ENCODE measurements around the gene ZNHIT2. TPM values are rescaled to one million over a fixed set of nuclear protein-coding genes. Genes with fewer than 3 reads are reported as not detected.

The ZNHIT2 gene
- total and polyA plus RNA-seq, 5 experiments from 2014 or later, result 16.6 to 33.1 (median 24.3) TPM

DNA sequence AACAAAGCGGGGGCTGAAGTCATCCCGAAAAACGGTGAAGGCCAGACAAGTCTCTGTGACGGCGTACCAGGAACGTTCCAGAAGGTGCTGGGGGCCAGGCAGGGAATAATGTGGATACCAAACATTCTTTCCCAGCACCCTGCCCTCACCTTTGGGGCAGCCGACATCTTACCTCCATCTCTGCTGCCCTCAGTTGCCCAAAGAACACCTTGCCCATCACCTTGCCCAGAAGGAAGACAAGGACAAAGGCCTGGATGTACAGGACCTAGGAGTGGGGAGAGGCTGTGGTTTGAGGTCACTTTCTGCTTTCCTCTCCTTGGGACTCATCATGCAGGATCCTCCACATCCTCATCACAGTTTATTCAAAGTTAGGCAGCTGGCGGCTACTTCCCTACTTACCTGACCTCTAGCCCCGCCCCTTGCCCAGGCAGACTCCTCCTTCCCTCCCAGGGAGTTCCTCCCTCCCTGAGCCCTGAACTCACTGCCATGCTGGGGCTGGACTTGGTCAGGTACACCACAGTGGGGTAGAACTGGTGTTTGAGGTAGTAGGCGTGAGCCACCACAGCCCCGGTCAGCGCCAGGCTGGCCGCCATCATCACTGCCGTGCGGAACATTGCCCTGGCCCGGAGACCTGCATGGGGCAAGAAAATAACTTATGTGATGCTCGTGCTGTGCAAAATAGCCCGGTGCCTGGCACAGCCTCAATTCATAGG lies 15.6 kb upstream of the ZNHIT2 start:
- ATAC-seq (no peak), DNase-seq (peak in 2 of 10 donors; percentile 36 to 45)
- H3K4me1 Mint-ChIP-seq, result peaks cover 26 to 57% (median 45%) of the 10 kb centered on the region in 4 donors
- H3K36me3 Mint-ChIP-seq, result peaks cover 0 to 32% (median 0%) of the 10 kb centered on the region in 3 donors
- H3K4me3 Mint-ChIP-seq, result peak overlapping the region; percentile 94 to 100 (median 98)
- POLR2A ChIA-PET, result interaction anchor here (0.8 to 5.6 kb wide), 10 partner anchors 10 to 392 kb away, joined by 3 to 135 read pairs (median 12); partner anchors contain the start of genes CAPN1, FAU, MRPL49 and RASGRP2
- H3K27me3 Mint-ChIP-seq, result no peaks in the 10 kb centered on the region
- no peaks in the 10 kb centered on the region for H3K9me3 Mint-ChIP-seq
- H3K27ac Mint-ChIP-seq, result peak overlapping the region; percentile 99 to 100 (median 100)

GRCh38 chr11:65132238-65132987 lies 14.9 kb upstream of the ZNHIT2 start:
- Mint-ChIP-seq H3K9me3 (no peaks in the 10 kb centered on the region), H3K36me3 (peaks cover 0 to 39% (median 0%) of the 10 kb centered on the region in 3 donors), H3K27me3 (no peaks in the 10 kb centered on the region), H3K4me3 (peak overlapping the region; percentile 39 to 100 (median 98)), H3K27ac (peak overlapping the region in 8 of 10 donors; percentile 84 to 100 (median 100)), H3K4me1 (peaks cover 25 to 55% (median 42%) of the 10 kb centered on the region in 4 donors)
- ATAC-seq, result no peak
- no peak for DNase-seq
- POLR2A ChIA-PET, result interaction anchor here (3.0 to 5.6 kb wide), 2 partner anchors 9 to 11 kb away, joined by 20 to 135 read pairs; partner anchors contain the start of genes FAU and MRPL49

GRCh38 chr11:65131895-65132237 lies 14.4 kb upstream of the ZNHIT2 start:
- H3K36me3 Mint-ChIP-seq, result peaks cover 0 to 44% (median 0%) of the 10 kb centered on the region in 3 donors
- H3K4me3 Mint-ChIP-seq, result peak overlapping the region in 4 of 10 donors; percentile 18 to 96 (median 37)
- H3K27ac Mint-ChIP-seq, result peak overlapping the region in 5 of 10 donors; percentile 31 to 100 (median 81)
- POLR2A ChIA-PET, result interaction anchor here (0.6 to 3.0 kb wide), 3 partner anchors 10 to 505 kb away, joined by 4 to 20 read pairs (median 5); partner anchors contain the start of genes FAU and MRPL49
- no peaks in the 10 kb centered on the region for H3K27me3 Mint-ChIP-seq
- no peak for ATAC-seq
- no peak for DNase-seq
- peaks cover 25 to 51% (median 39%) of the 10 kb centered on the region in 4 donors for H3K4me1 Mint-ChIP-seq
- no peaks in the 10 kb centered on the region for H3K9me3 Mint-ChIP-seq

GRCh38 chr11:65131417-65131776 lies 13.9 kb upstream of the ZNHIT2 start:
- POLR2A ChIA-PET, result interaction anchor here (0.6 to 3.0 kb wide), 4 partner anchors 9 to 505 kb away, joined by 4 to 20 read pairs (median 6); partner anchors contain the start of genes FAU, MRPL49 and ZNHIT2
- peak overlapping the region in 5 of 10 donors; percentile 4 to 70 (median 18) for H3K4me3 Mint-ChIP-seq
- DNase-seq, result no peak

DNA sequence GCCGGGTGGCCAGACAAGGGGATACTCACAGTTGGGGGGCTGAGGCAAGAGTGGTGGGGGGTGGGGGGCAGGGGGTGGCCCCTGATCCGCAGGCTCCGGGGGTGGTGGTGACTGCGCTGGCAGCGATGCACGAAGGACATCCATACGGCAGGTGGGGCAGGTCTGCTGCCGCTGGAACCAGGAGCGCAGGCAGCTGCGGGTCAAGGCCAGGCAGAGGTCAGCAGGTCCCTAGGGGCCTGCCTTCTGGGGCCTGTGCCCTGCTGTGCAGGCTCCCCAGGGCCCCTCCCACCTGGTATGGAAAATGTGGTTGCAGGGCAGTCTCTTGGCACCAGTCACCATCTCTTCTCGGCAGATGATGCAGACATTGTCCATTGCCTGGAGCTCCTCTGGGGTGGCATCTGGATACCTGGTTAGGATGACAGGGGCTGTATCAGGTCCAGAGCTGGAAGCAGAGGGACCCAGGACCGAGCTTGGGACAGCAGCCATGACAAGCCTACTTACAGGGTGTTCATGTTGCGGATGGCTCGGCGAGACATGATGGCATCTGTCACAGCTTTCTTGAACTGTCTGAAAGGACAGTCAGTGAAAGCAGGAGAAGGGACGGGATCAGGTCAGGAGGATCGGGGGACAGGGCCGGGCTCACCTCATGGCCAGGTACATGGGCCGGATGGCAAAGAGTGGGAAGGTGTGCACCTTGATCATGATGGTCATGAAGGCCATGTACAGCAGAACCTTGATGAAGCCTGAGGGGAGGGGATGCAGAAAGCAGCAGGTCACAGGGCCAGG lies 13.3 kb upstream of the ZNHIT2 start:
- Mint-ChIP-seq H3K27ac (peak overlapping the region in 7 of 10 donors; percentile 32 to 99 (median 36)), H3K9me3 (no peaks in the 10 kb centered on the region), H3K27me3 (no peaks in the 10 kb centered on the region), H3K4me1 (peaks cover 14 to 41% (median 28%) of the 10 kb centered on the region in 4 donors), H3K36me3 (peaks cover 0 to 53% (median 0%) of the 10 kb centered on the region in 3 donors), H3K4me3 (peak overlapping the region in 5 of 10 donors; percentile 4 to 70 (median 18))
- ATAC-seq (no peak), DNase-seq (no peak)
- POLR2A ChIA-PET, result interaction anchor here (1.1 to 3.0 kb wide), 4 partner anchors 9 to 20 kb away, joined by 4 to 20 read pairs (median 6); partner anchors contain the start of genes FAU, MRPL49 and ZNHIT2

More at GRCh38 chr11:65131417-65131776, 13.9 kb upstream of the ZNHIT2 start:
- peak overlapping the region in 6 of 10 donors; percentile 32 to 99 (median 38) for H3K27ac Mint-ChIP-seq
- no peaks in the 10 kb centered on the region for H3K9me3 Mint-ChIP-seq
- peaks cover 20 to 47% (median 34%) of the 10 kb centered on the region in 4 donors for H3K4me1 Mint-ChIP-seq
- H3K36me3 Mint-ChIP-seq, result peaks cover 0 to 49% (median 0%) of the 10 kb centered on the region in 3 donors
- H3K27me3 Mint-ChIP-seq, result no peaks in the 10 kb centered on the region
- no peak for ATAC-seq

DNA sequence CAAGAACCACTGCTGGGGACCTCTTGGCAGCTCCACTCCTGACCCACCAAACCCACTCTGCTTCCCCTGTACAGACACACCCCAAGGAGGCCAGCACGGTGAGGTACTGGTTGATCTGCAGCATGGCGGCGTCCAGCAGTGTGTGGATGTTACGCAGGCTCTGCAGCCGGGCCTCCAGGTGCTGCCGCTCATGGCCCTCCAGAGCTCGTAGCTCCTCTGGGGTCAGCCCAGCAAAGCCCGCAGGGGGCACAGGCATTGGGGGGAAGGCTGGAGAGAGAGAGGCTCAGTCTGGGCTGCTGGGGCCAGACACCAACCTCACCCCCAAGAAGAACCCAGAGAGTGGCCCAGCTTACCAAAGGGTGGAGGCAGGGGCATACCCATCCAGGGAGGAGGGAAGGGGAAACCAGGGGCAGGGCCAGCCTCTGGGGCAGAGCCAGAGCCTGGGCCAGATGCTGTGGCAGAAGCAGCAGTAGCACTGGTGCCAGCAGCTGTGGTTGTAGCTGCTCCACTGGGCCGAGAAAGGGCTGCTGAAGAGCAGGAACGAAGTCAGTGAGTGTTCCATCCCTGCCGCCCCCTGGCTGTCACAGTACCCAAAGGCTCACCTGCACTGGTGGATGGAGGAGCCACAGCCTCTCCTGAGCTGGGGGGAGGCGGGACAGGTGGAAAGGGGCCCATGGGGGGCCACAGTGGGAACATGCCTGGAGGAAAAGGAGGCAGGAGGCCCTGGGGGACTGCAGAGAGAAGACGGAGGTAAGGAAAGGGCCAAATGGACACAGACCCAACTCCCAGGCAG lies 12.3 kb upstream of the ZNHIT2 start:
- no peaks in the 10 kb centered on the region for H3K9me3 Mint-ChIP-seq
- peaks cover 12 to 33% (median 20%) of the 10 kb centered on the region in 4 donors for H3K4me1 Mint-ChIP-seq
- peaks cover 0 to 62% (median 0%) of the 10 kb centered on the region in 3 donors for H3K36me3 Mint-ChIP-seq
- POLR2A ChIA-PET, result interaction anchor here (1.6 to 3.0 kb wide), 3 partner anchors 8 to 19 kb away, joined by 4 to 20 read pairs (median 8); partner anchors contain the start of genes FAU, MRPL49 and ZNHIT2
- DNase-seq, result no peak
- no peak for ATAC-seq
- H3K27me3 Mint-ChIP-seq, result no peaks in the 10 kb centered on the region
- H3K4me3 Mint-ChIP-seq, result no peak overlapping the region
- peak overlapping the region in 3 of 10 donors; percentile 53 to 66 (median 62) for H3K27ac Mint-ChIP-seq

DNA sequence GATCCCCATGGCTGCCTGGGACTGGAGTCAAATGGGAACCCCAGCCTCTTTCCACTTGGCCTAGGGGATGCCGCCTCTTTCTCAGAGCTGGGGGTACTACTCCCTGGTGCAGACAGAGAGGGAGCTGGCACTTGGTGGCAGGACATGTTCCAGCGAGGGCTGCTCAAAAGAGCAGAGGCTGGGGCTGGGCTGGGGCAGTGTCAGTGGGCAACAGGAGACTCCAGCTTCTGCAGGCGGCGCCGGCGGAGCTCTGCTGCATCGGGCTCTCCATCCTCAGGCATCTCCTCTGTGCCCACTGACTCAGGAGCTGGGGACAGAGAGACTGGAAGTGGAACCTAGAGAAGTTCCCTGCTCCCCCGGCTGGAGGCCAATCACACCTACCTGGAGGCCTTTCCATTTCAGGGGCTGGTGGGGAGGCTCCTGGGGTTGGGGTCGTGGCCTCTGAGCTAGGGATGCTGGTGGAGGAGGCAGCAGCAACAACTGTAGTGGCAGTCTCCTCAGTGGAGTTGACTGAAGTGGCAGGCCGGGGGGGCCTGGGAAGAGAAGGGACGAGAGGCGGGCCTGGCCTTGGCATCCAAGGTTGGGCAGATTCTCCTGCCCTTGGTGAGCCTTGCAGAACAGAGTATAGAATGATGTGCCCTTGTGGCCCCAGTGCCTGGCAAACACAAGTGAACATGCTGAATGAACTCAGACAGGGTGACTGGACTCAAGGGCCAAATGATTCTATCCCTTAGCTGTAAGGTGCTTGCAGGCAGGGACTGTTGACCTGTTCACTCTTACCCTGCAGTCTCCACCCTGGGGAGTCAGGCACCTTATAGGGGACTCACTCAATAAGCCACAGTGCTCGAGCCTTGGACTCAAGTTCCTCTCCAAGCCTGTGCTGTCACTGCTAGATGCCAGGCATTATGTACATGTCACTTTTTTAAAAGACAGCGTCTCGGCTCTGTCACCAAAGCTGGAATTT lies 11.0 kb upstream of the ZNHIT2 start:
- peaks cover 10 to 33% (median 17%) of the 10 kb centered on the region in 4 donors for H3K4me1 Mint-ChIP-seq
- H3K4me3 Mint-ChIP-seq, result no peak overlapping the region
- H3K9me3 Mint-ChIP-seq, result no peaks in the 10 kb centered on the region
- ATAC-seq, result no peak
- DNase-seq, result no peak
- H3K36me3 Mint-ChIP-seq, result peaks cover 0 to 70% (median 0%) of the 10 kb centered on the region in 3 donors
- peak overlapping the region in 3 of 10 donors; percentile 8 to 22 (median 9) for H3K27ac Mint-ChIP-seq
- POLR2A ChIA-PET, result interaction anchor here (2.1 kb wide), 1 partner anchor 12 kb away, joined by 7 read pairs; the partner anchor contains the start of gene ZNHIT2
- no peaks in the 10 kb centered on the region for H3K27me3 Mint-ChIP-seq

GRCh38 chr11:65127473-65128181 lies 10.1 kb upstream of the ZNHIT2 start:
- no peak overlapping the region for H3K27ac Mint-ChIP-seq
- no peak overlapping the region for H3K4me3 Mint-ChIP-seq
- no peak for DNase-seq
- peaks cover 5 to 30% (median 16%) of the 10 kb centered on the region in 4 donors for H3K4me1 Mint-ChIP-seq
- H3K27me3 Mint-ChIP-seq, result no peaks in the 10 kb centered on the region
- POLR2A ChIA-PET, result interaction anchor here (1.4 to 2.1 kb wide), 2 partner anchors 11 to 16 kb away, joined by 4 to 7 read pairs; partner anchors contain the start of genes TM7SF2 and ZNHIT2
- ATAC-seq, result no peak
- peaks cover 0 to 67% (median 0%) of the 10 kb centered on the region in 3 donors for H3K36me3 Mint-ChIP-seq
- no peaks in the 10 kb centered on the region for H3K9me3 Mint-ChIP-seq

DNA sequence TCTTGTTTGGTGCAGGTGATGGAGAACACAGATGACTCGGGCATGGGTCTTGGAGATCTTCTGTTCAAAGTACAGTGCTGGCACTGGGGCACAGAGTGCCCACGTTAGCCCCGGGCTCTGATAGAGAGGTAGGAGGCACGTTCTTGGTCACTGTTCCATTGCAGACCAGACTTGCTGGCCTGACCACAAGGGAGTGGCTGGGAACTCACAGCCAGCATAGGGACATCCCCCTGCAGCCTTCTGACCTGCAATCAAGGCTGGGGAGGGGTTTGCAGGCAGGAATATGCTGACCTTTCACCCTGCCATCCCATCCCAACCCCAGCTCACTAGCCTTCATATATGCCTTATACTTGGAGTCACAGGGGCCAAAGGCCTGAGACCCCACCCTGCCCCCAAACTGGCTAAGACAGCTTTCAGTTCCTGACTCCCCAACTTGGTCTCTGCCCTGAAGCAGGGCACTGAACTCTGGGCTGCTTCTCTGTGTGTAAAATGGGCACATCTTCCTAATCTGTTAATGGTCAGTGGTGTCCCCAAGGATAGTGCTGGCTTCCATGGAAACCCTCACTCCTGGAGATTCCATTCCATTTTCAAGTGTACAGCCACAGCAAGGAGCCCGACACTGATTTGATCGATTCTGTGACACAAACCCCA lies 9.2 kb upstream of the ZNHIT2 start:
- H3K36me3 Mint-ChIP-seq, result peaks cover 0 to 69% (median 0%) of the 10 kb centered on the region in 3 donors
- POLR2A ChIA-PET, result interaction anchor here (0.9 to 7.5 kb wide), 5 partner anchors 9 to 348 kb away, joined by 3 to 135 read pairs (median 4); partner anchors contain the start of genes ARL2, SYVN1, TM7SF2 and ZNHIT2
- H3K27ac Mint-ChIP-seq, result peak overlapping the region in 2 of 10 donors; percentile 57 to 65
- H3K9me3 Mint-ChIP-seq, result no peaks in the 10 kb centered on the region
- DNase-seq (no peak), ATAC-seq (no peak)
- H3K27me3 Mint-ChIP-seq, result no peaks in the 10 kb centered on the region
- peaks cover 8 to 30% (median 20%) of the 10 kb centered on the region in 4 donors for H3K4me1 Mint-ChIP-seq
- no peak overlapping the region for H3K4me3 Mint-ChIP-seq
